Left lung (tissue), 10 donors: ENCODE results near the gene RFC5. TPM values are rescaled to one million over a fixed set of nuclear protein-coding genes. Genes with fewer than 3 reads are reported as not detected.

ENCODE experiments used
- ATAC-seq: fragments of 200-7000 bp; cut with Tn5 transposase; one replicate; pipeline ENCODE4 v1.9.1; 2020; ENCODE audit warnings: moderate library complexity
- DNase-seq, 4 donors: peaks; one replicate each; pipeline ENCODE4 v3.0.0-alpha.2; 2013 to 2020
- H3K27ac ChIP-seq, 2 donors: fragments of 200-600 bp; sonication (generic) in 1 of 2; one replicate each; pipeline versions ENCODE4 v1.5.0 to v1.8.0; 2020 to 2021
- H3K27me3 ChIP-seq, 2 donors: fragments of 200-600 bp; sonication (generic) in 1 of 2; one replicate each; pipeline versions ENCODE4 v1.5.0 to v1.8.0; 2020 to 2021
- H3K36me3 ChIP-seq, 2 donors: fragments of 200-600 bp; sonication (generic) in 1 of 2; one replicate each; pipeline versions ENCODE4 v1.5.0 to v1.8.0; 2020 to 2021
- H3K4me1 ChIP-seq, 2 donors: fragments of 200-600 bp; one replicate each; pipeline ENCODE4 v1.8.0; 2021
- H3K4me3 ChIP-seq, 2 donors: fragments of 200-600 bp; sonication (generic) in 1 of 2; one replicate each; pipeline versions ENCODE4 v1.5.0 to v1.8.0; 2020 to 2021; ENCODE audit warnings: mild to moderate bottlenecking in 1 of 2
- H3K9me3 ChIP-seq, 2 donors: fragments of 200-600 bp; sonication (generic) in 1 of 2; one replicate each; pipeline versions ENCODE4 v1.5.0 to v1.8.0; 2020 to 2021
- intact Hi-C, 2 donors: fragments of 100-400 bp; cut with DNase I; formaldehyde crosslinking; loops; one replicate each; pipeline versions ENCODE4 v1.11.2 to v1.14.2; 2022
- polyA plus RNA-seq, 6 donors: library from polyadenylated mRNA; unstranded; fragments of 120-200 nt; gene quantifications; one replicate each; pipeline ENCODE4 v1.2.1, GENCODE V29; 2013; ENCODE audit not compliant: insufficient read length in 6 of 6
- total RNA-seq, 2 donors: library from RNA; stranded (reverse); fragmentation: NEBNext Ultra II Directional; extraction: Animal tissue kit (Norgen Biotek cat#: 25700); gene quantifications; one replicate each; pipeline ENCODE4 v1.2.1, GENCODE V29; 2021
- TF ChIP-seq, protein P1 (sequence below), 2 donors: fragments of 200-600 bp; sonication (generic) in 1 of 2; IDR thresholded peaks; one replicate each; pipeline versions ENCODE4 v1.5.0 to v1.8.0; 2021; ENCODE audit warnings: antibody characterized with exemption in 2 of 2
- donor health status: DM: no; HTN: yes; CAD: no.
- donor health status: DM: no; HTN: no; CAD: no.

Gene RFC5
- total and polyA plus RNA-seq, 8 donors: 12.1 to 35.8 (median 32.6) TPM

DNA sequence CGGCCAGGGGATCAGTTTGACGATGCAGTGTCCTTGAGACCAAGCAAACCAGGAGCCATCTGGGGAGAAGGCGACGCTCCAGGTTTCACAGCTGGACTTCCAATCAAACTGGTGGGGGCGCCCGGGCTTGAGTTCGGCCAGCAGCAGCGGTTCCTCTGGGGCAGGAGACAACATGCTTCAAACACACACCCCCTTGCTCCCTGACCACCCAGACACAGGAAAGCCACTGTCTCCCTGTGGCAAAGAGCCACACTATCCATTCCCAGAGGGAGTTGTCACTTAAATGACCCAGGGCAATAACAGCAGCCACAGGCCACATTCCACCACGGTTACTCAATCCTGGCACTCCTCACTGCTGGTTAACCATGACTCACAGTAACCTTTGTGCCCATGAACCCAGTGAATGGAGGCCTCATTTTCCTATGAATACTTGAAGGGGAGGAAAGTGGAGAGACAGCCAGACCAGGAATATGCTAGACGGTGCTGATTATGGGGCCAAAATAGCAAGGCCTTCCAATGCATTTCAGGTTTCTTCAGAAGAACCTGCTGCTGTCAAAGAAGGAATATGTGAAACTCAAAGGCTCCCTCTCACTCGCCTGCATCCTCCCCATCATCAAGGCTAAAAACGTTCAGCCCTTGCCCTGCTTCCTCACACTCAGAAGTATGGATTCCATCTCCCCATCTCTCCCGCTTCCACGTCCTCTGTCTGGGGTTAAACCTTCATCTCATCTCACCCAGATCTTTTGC is 36.0 kb downstream of the RFC5 start:
- Histone ChIP-seq H3K4me3 (no peak overlapping the region), H3K27me3 (no peaks in the 10 kb centered on the region), H3K9me3 (no peaks in the 10 kb centered on the region), H3K27ac (peak overlapping the region; percentile 38 to 62), H3K36me3 (peaks cover 0 to 50% of the 10 kb centered on the region in 2 donors), H3K4me1 (peaks cover 20 to 61% of the 10 kb centered on the region in 2 donors)
- ATAC-seq (peak; percentile 98), DNase-seq (peak in 3 of 4 donors; percentile 60 to 76 (median 75))
- TF ChIP-seq, protein P1, sequence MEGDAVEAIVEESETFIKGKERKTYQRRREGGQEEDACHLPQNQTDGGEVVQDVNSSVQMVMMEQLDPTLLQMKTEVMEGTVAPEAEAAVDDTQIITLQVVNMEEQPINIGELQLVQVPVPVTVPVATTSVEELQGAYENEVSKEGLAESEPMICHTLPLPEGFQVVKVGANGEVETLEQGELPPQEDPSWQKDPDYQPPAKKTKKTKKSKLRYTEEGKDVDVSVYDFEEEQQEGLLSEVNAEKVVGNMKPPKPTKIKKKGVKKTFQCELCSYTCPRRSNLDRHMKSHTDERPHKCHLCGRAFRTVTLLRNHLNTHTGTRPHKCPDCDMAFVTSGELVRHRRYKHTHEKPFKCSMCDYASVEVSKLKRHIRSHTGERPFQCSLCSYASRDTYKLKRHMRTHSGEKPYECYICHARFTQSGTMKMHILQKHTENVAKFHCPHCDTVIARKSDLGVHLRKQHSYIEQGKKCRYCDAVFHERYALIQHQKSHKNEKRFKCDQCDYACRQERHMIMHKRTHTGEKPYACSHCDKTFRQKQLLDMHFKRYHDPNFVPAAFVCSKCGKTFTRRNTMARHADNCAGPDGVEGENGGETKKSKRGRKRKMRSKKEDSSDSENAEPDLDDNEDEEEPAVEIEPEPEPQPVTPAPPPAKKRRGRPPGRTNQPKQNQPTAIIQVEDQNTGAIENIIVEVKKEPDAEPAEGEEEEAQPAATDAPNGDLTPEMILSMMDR (IDR thresholded peaks at IDR 0.05): no peak
- intact Hi-C loops: no loop called here

DNA sequence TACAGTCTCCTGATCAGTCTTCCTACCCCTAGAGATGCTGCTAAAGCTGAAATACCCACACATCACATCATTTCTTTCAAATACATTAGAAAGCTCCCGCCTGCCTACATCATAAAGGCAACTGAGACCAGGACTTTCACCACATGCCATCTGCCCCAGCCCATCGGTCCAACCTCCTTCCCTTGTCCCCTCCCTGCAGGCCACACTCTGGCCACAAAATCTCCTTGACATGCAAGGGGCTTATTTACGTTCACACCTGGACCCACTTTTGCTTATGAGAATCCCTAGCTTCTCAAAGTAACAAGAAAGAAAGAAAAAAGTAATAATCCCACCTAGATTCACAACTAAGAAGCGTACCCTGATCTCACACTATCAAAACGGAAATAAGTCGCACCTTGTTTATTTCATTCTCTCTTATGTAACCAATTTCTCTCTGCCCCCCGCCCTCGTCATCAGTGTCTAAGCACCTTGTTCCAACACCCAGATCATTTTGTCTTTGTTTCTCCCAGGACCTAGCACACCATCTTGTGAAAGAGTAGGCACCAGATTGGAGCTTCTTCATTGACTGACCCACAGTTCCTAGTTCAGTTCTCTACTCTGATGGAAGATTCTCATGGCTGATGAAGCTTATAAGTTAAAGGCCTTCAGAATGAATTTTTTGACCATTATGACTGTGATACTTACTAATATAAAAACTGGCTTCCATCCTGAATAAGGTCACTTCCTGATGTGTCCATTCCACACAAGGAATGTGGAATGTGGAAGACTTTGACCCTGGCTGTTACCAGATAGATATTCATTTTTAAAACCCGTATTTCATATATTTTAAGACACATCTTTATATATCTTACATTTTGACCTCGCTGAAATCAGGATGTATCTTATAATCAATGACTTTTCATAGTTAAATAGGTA is 36.8 kb downstream of the RFC5 start:
- intact Hi-C loops: no loop called here
- DNase-seq (no peak), ATAC-seq (no peak)
- Histone ChIP-seq H3K9me3 (no peaks in the 10 kb centered on the region), H3K4me1 (peaks cover 20 to 61% of the 10 kb centered on the region in 2 donors), H3K4me3 (no peak overlapping the region), H3K27me3 (no peaks in the 10 kb centered on the region), H3K36me3 (peaks cover 0 to 42% of the 10 kb centered on the region in 2 donors), H3K27ac (peak overlapping the region; percentile 38 to 62)
- TF ChIP-seq, protein P1 (IDR thresholded peaks at IDR 0.05): no peak

GRCh38 chr12:118055144-118055557 is 38.6 kb downstream of the RFC5 start:
- ATAC-seq: no peak
- H3K27ac ChIP-seq: no peak overlapping the region

DNA sequence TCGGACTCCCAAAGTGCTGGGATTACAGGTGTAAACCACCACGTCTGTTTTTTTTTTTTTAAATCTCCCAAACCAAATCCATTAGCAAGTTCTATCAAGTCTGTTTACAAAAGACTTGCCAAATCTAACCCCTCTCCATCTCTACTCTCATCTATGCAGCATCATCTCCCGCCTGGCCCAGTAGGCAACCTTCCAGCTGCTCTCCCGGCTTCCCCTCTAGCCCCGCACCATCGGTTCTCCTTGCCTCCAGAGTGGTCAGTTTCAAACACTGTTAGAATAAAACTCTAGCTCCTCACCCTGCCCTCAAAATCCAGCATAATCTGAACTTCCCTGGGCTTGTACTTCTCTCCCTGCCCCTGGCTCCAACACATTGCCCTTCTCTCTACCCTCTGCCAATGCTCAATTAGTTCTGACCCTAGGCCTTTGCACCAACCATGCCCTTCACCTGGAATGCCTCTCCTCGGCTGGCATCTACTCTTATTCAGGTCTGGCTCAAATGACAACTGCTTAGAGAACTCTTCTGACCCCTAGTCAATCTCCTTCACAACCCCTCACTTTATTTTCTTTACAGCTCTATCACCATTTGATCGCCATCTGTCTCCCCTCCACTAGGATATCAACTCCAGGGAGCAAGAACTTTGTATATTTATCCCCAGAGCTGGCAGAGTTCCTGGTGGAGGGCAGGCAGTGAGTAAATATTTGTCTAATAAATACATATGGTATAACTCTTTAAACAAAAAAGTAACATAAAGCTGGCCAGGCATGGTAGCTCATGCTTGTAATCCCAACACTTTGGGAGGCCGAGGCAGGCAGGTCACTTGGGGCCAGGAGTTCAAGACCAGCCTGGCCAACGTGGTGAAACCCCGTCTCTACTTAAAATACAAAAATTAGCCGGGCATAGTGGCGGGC is 39.6 kb downstream of the RFC5 start:
- peak overlapping the region in 1 of 2 donors; percentile 41 for H3K27ac ChIP-seq
- no peak for ATAC-seq

More at GRCh38 chr12:118055144-118055557, 38.6 kb downstream of the RFC5 start:
- intact Hi-C loops: no loop called here
- Histone ChIP-seq H3K27me3 (no peaks in the 10 kb centered on the region), H3K9me3 (no peaks in the 10 kb centered on the region), H3K4me1 (peaks cover 20 to 77% of the 10 kb centered on the region in 2 donors), H3K4me3 (no peak overlapping the region), H3K36me3 (peaks cover 0 to 23% of the 10 kb centered on the region in 2 donors)
- no peak for DNase-seq
- TF ChIP-seq, protein P1 (IDR thresholded peaks at IDR 0.05): peak in 1 of 2 donors; percentile 74

More for the DNA sequence above, 39.6 kb downstream of the RFC5 start:
- Histone ChIP-seq H3K36me3 (peaks cover 0 to 14% of the 10 kb centered on the region in 2 donors), H3K9me3 (no peaks in the 10 kb centered on the region), H3K4me1 (peaks cover 20 to 77% of the 10 kb centered on the region in 2 donors), H3K4me3 (no peak overlapping the region), H3K27me3 (no peaks in the 10 kb centered on the region)
- intact Hi-C loops: no loop called here
- TF ChIP-seq, protein P1 (IDR thresholded peaks at IDR 0.05): no peak
- DNase-seq: no peak
